ENCODE data around the gene MARF1. TPM values are rescaled to one million over a fixed set of nuclear protein-coding genes. Genes with fewer than 3 reads are reported as not detected.

MARF1 gene
- polyA plus RNA-seq, 3 donors = 5.7 to 39.9 (median 9.8) TPM

DNA sequence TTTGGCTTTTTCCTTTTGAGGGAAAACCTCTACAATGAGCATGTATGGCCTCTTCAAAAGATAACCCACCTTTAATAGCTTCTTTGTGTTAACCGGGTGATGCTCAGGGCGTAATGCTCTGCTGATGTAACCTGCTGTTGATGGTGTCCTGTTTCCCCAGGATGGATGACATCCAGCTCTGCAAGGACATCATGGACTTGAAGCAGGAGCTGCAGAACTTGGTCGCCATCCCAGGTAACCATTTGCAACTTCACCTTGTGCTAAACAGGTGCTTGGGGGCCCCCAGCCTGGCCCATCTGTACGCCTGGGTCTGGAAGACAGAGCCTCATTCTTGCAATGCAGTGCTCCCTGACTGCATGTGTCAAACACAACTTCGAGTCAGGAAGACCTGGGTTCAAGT, 75.1 kb downstream of the MARF1 start:
- Histone ChIP-seq H3K27ac (ENCODE audit: low read depth in 1 of 2, low read length in 2 of 2) (no peak overlapping the region), H3K4me2 (replicated peaks; ENCODE audit: extremely low read depth, low read length, poor library complexity, severe bottlenecking) (no peak overlapping the region), H3K79me2 (ENCODE audit: insufficient read depth, low read length) (no peaks in the 10 kb centered on the region), H4K20me1 (ENCODE audit: insufficient read depth, low read length) (no peaks in the 10 kb centered on the region), H3K4me1 (ENCODE audit: control insufficient read depth in 1 of 2, insufficient read depth in 2 of 2, low read length in 2 of 2) (peaks cover 43 to 46% of the 10 kb centered on the region in 2 donors), H2AFZ (ENCODE audit: insufficient read depth, low read depth, low read length, poor library complexity, severe bottlenecking) (no peak overlapping the region), H3K9ac (ENCODE audit: insufficient read depth, low read length, poor library complexity, severe bottlenecking) (no peak overlapping the region), H3K4me3 (replicated peaks in 1 of 3; ENCODE audit: low read depth in 2 of 3, low read length in 3 of 3) (no peak overlapping the region), H3K9me3 (replicated peaks in 1 of 2; ENCODE audit: control insufficient read depth in 1 of 2, insufficient read depth in 1 of 2, low read length in 2 of 2) (peaks cover 0 to 10% of the 10 kb centered on the region in 2 donors), H3K27me3 (ENCODE audit: control insufficient read depth in 2 of 2, insufficient read depth in 2 of 2, low read length in 2 of 2) (no peaks in the 10 kb centered on the region), H3K36me3 (replicated peaks in 1 of 2; ENCODE audit: control insufficient read depth in 1 of 2, insufficient read depth in 2 of 2, low read length in 2 of 2) (no peaks in the 10 kb centered on the region)
- Mint-ChIP-seq H3K27ac (peak overlapping the region in 1 of 7 donors; percentile 35), H3K9me3 (peaks cover 5 to 17% (median 11%) of the 10 kb centered on the region in 7 donors), H3K4me1 (peaks cover 46% of the 10 kb centered on the region), H3K27me3 (ENCODE audit: low read depth in 3 of 3) (peaks cover 0 to 3% (median 3%) of the 10 kb centered on the region in 3 donors), H3K36me3 (peaks cover 2 to 5% of the 10 kb centered on the region in 2 donors), H3K4me3 (no peak overlapping the region)
- intact Hi-C loops (cut with micrococcal nuclease) = no loop called here
- no peak for DNase-seq
- 99% methylated on average over 4 of the region's 5 CpGs for WGBS (ENCODE audit: insufficient coverage)
- TF ChIP-seq, protein P1, sequence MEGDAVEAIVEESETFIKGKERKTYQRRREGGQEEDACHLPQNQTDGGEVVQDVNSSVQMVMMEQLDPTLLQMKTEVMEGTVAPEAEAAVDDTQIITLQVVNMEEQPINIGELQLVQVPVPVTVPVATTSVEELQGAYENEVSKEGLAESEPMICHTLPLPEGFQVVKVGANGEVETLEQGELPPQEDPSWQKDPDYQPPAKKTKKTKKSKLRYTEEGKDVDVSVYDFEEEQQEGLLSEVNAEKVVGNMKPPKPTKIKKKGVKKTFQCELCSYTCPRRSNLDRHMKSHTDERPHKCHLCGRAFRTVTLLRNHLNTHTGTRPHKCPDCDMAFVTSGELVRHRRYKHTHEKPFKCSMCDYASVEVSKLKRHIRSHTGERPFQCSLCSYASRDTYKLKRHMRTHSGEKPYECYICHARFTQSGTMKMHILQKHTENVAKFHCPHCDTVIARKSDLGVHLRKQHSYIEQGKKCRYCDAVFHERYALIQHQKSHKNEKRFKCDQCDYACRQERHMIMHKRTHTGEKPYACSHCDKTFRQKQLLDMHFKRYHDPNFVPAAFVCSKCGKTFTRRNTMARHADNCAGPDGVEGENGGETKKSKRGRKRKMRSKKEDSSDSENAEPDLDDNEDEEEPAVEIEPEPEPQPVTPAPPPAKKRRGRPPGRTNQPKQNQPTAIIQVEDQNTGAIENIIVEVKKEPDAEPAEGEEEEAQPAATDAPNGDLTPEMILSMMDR (IDR thresholded peaks at IDR 0.05) = no peak

DNA sequence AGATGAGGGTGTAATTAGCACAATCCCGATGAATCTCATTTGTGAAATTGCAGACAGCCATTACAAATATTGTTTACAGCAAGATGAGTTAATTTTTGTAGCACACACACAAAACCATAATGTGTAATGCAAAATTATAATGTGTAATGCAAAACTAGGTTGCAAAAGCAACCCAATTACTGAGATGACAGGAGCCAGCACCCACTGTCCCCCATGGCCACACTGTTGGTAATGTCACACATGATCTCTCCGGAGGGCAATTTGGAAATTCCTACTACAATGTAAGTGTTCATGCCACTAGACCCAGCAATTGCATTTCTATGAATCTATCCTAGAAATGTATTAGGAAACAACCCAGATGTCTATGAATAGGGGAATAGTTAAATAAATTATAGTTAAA, 76.9 kb downstream of the MARF1 start:
- Histone ChIP-seq H3K27ac (ENCODE audit: low read depth in 1 of 2, low read length in 2 of 2) (no peak overlapping the region), H3K4me1 (ENCODE audit: control insufficient read depth in 1 of 2, insufficient read depth in 2 of 2, low read length in 2 of 2) (peaks cover 26 to 28% of the 10 kb centered on the region in 2 donors), H3K9ac (ENCODE audit: insufficient read depth, low read length, poor library complexity, severe bottlenecking) (no peak overlapping the region), H3K79me2 (ENCODE audit: insufficient read depth, low read length) (no peaks in the 10 kb centered on the region), H2AFZ (ENCODE audit: insufficient read depth, low read depth, low read length, poor library complexity, severe bottlenecking) (no peak overlapping the region), H3K4me3 (replicated peaks in 1 of 3; ENCODE audit: low read depth in 2 of 3, low read length in 3 of 3) (no peak overlapping the region), H3K36me3 (replicated peaks in 1 of 2; ENCODE audit: control insufficient read depth in 1 of 2, insufficient read depth in 2 of 2, low read length in 2 of 2) (no peaks in the 10 kb centered on the region), H3K27me3 (ENCODE audit: control insufficient read depth in 2 of 2, insufficient read depth in 2 of 2, low read length in 2 of 2) (no peaks in the 10 kb centered on the region), H4K20me1 (ENCODE audit: insufficient read depth, low read length) (no peaks in the 10 kb centered on the region), H3K9me3 (replicated peaks in 1 of 2; ENCODE audit: control insufficient read depth in 1 of 2, insufficient read depth in 1 of 2, low read length in 2 of 2) (peaks cover 0 to 13% of the 10 kb centered on the region in 2 donors), H3K4me2 (replicated peaks; ENCODE audit: extremely low read depth, low read length, poor library complexity, severe bottlenecking) (no peak overlapping the region)
- Mint-ChIP-seq H3K4me1 (peaks cover 29% of the 10 kb centered on the region), H3K4me3 (no peak overlapping the region), H3K9me3 (peaks cover 5 to 17% (median 10%) of the 10 kb centered on the region in 7 donors), H3K36me3 (peaks cover 2 to 5% of the 10 kb centered on the region in 2 donors), H3K27ac (peak overlapping the region in 1 of 7 donors; percentile 26), H3K27me3 (ENCODE audit: low read depth in 3 of 3) (peaks cover 0 to 3% (median 3%) of the 10 kb centered on the region in 3 donors)
- DNase-seq = no peak
- TF ChIP-seq, protein P1 (IDR thresholded peaks at IDR 0.05) = no peak
- WGBS (ENCODE audit: insufficient coverage) = no CpG with 5 or more reads among the region's 2 CpGs
- intact Hi-C loops (cut with micrococcal nuclease) = no loop called here
